HepG2 (cell line): Measurements from ENCODE around the gene HYAL2. TPM values are rescaled to one million over a fixed set of nuclear protein-coding genes. Genes with fewer than 3 reads are reported as not detected.

Source experiments
- ARID5B ChIP-seq: IDR thresholded peaks from 2 replicates; pipeline ENCODE4 v1.4.0; 2020; ENCODE audit warnings: mild to moderate bottlenecking, missing genetic modification reagents
- HOXA5 ChIP-seq: sonication (generic); formaldehyde crosslinking; IDR thresholded peaks from 2 replicates; pipeline ENCODE4 v1.4.0; 2020; ENCODE audit warnings: missing genetic modification reagents
- KLF9 ChIP-seq: IDR thresholded peaks from 2 replicates; pipeline ENCODE4 v1.6.1; 2016; ENCODE audit warnings: low read depth
- MLX ChIP-seq: IDR thresholded peaks from 2 replicates; pipeline ENCODE4 v1.6.1; 2016
- PLRG1 ChIP-seq: fragments of 450-650 bp; conservative IDR thresholded peaks from 2 replicates; pipeline ENCODE4 v1.6.1; 2016
- ZBTB40 ChIP-seq, 2 experiments: fragments of 450-650 bp in 1 of 2; sonication (generic) in 1 of 2; formaldehyde crosslinking in 1 of 2; IDR thresholded peaks; 2 replicates each; pipeline versions ENCODE4 v1.6.1 to v1.8.0; 2016 to 2022; ENCODE audit warnings: antibody characterized with exemption in 1 of 2, mild to moderate bottlenecking in 1 of 2, missing genetic modification reagents in 1 of 2
- ZNF563 ChIP-seq: sonication (generic); formaldehyde crosslinking; IDR thresholded peaks from 2 replicates; pipeline ENCODE4 v1.8.0; 2022; ENCODE audit warnings: mild to moderate bottlenecking, moderate library complexity, missing genetic modification reagents
- ZNF574 ChIP-seq: sonication (generic); formaldehyde crosslinking; IDR thresholded peaks from 2 replicates; pipeline ENCODE4 v1.4.0; 2020; ENCODE audit warnings: missing genetic modification reagents
- ZNF597 ChIP-seq: sonication (generic); formaldehyde crosslinking; IDR thresholded peaks from 2 replicates; pipeline ENCODE4 v1.5.0; 2020; ENCODE audit warnings: missing genetic modification reagents
- ZNF772 ChIP-seq: sonication (generic); formaldehyde crosslinking; IDR thresholded peaks from 2 replicates; pipeline ENCODE4 v1.5.0; 2020; ENCODE audit warnings: mild to moderate bottlenecking, missing genetic modification reagents
- polyA plus RNA-seq, 8 experiments: library from polyadenylated mRNA; depleted of rRNA in 3 of 8; stranded (reverse) in 7 of 8; unstranded in 1 of 8; fragments of >200 nt; fragmentation: Illumina TruSeq in 4 of 8; extraction: Trizol in 4 of 8; gene quantifications; 2 replicates each; pipeline versions ENCODE4 v1.2.1 to v1.2.3, GENCODE V29; 2011 to 2016; ENCODE audit warnings: low read depth in 4 of 8, missing spikeins in 1 of 8, mixed read lengths in 1 of 8; ENCODE audit not compliant: insufficient read depth in 1 of 8
- total RNA-seq, 5 experiments: library from RNA; depleted of rRNA; stranded (reverse); fragments of >200 nt; fragmentation: Illumina TruSeq; extraction: Trizol; gene quantifications; 2 replicates each; pipeline ENCODE4 v1.2.3, GENCODE V29; 2016; ENCODE audit warnings: low read depth in 1 of 5

HYAL2 gene
- total and polyA plus RNA-seq, 2 of the 13 experiments (the other 11 are each of a cell fraction or from before 2014, with no cell fraction given): 76.2 to 102 TPM

- TF ChIP-seq MLX (CRISPR knock-in tag): 0 out of 2 replicates have a peak, but pooled peaks have one; percentile 19
- no peak for TF ChIP-seq ZBTB40 (IDR thresholded peaks at IDR 0.05)
- TF ChIP-seq ZBTB40 (CRISPR knock-in tag; IDR thresholded peaks at IDR 0.05): no peak
- peak; percentile 63; the same call in 1 of the 2 replicates for TF ChIP-seq HOXA5 (CRISPR knock-in tag)
- no peak for TF ChIP-seq ZNF772
- TF ChIP-seq KLF9 (CRISPR knock-in tag): no peak
- peak; percentile 90 for TF ChIP-seq ZNF574 (CRISPR knock-in tag)
- TF ChIP-seq PLRG1: no peak
- no peak for TF ChIP-seq ZNF597 (CRISPR knock-in tag)
- TF ChIP-seq ARID5B: no peak
- no peak for TF ChIP-seq ZNF563
Observed at GRCh38 chr3:50324351-50325112, 2.0 kb upstream of the HYAL2 start (continued).
